GM18505 (cell line): ENCODE results near the gene NPR1.
"Not testable (repeated sequence)": the region's sequence is repeated elsewhere in the genome, so short reads cannot be mapped to it uniquely, and the experiment has no call there.

Experiments
- ATAC-seq: cut with Tn5 transposase; IDR thresholded peaks from one replicate; pipeline ENCODE4 v1.9.1; 2021; ENCODE audit not compliant: unreplicated experiment
- POLR2A ChIP-seq: IDR thresholded peaks from 4 replicates; pipeline ENCODE4 v1.6.1; 2011; ENCODE audit warnings: borderline replicate concordance; ENCODE audit not compliant: insufficient read depth, insufficient read length; ENCODE audit errors: extremely low read depth

The NPR1 gene

GRCh38 chr1:153678519-153679336 is at the start of gene NPR1:
NPR1 (plus strand) TSS chr1:153678688; CDS start chr1:153679109, 421 bp downstream.
- no peak for TF ChIP-seq POLR2A
- no peak for ATAC-seq

DNA sequence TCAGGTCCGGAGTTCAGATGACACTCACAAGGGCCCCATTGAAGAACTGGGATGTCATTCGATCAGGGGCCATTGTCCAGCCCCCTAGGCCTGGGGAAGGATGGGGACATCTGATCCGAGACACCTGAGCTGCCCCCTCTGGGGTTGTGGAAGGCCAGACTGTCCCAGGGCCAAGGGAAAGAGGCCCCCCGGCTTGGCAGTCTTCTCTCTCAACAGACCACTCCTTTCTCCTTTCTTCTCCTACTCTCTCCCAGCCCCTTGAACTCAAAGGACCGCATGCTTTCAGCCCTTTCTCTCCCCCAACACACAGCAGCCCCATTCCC is 49.2 kb upstream of the NPR1 start:
- TF ChIP-seq POLR2A: no peak
- no peak for ATAC-seq

DNA sequence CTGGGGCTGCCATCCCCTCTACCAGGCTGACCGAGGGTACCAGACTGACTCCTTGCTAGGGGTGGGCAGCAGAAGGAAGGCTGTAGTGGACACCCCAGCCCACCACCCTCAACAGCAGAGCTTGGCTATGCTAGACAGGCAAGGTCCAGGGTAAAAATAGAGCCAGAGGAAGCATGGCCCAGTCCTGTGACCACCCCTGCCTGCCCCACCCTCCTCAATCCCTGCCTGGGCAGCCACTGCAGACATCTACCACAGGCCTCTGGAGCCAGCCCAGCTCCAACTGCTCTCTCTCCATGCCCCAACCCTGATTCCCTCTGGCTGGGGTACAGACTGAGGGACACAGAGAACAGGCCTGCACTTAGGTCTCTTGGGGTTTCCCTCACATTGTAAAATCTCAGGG is 48.5 kb upstream of the NPR1 start:
- ATAC-seq: no peak
- TF ChIP-seq POLR2A: no peak

DNA sequence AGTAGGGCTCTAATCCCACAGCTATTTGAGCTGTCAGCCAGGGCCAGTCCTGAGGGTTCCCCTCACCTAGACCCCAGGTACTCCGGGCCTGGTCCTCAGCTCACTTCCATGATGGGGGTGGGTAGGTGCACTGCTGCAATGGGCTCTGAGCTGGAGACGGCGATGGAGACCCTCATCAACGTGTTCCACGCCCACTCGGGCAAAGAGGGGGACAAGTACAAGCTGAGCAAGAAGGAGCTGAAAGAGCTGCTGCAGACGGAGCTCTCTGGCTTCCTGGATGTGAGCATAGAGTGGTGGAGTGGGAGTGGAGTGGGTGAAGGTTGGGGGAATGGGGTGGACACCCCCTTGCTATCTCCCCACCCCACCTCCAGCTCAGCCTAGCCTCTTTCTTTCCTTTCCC is 48.1 kb upstream of the NPR1 start:
- no peak for ATAC-seq
- TF ChIP-seq POLR2A: no peak

DNA sequence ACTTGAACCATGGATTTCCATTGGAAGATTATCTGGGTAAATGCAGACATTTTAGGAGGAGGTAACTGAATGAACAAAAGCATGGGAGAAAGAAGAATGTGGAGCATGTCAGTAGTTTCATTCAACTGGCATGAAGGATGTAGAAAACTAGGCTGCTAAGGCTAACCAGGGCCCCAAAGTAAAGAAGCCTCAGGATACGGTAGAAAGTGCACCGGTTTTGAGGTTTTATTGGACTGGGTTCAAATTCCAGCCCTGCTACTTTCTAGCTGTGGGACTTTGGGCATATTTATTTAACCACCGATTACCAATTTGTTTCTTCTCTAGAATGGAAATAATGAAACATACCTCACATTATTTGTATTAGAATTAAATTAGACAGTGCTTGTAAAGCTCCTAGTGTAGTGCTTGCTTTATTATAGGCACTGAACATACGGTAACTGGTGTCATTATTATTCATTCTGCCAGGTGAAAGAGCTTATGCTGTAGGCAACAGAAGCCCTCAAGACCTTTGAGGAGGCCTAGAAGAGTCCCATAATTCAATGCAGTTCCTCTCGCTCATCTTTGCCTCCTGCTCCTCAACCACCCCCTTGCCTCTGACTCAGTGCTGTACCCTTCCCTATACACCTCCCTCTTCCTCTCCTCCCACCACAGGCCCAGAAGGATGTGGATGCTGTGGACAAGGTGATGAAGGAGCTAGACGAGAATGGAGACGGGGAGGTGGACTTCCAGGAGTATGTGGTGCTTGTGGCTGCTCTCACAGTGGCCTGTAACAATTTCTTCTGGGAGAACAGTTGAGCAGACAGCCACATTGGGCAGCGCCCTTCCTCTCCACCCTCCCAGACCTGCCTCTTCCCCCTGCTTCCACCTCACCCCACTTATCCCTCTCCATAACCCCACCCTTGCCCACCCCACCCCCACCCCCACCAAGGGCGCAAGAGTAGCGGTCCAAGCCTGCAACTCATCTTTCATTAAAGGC is 47.2 kb upstream of the NPR1 start:
- no peak for ATAC-seq
- TF ChIP-seq POLR2A: no peak

- no peak for TF ChIP-seq POLR2A
- no peak for ATAC-seq
Measured at GRCh38 chr1:153633161-153633753, 45.2 kb upstream of the NPR1 start.

GRCh38 chr1:153633754-153634665 is 44.5 kb upstream of the NPR1 start, which contains the start of gene CHTOP:
CHTOP (plus strand) TSS chr1:153634066; CDS start chr1:153636589, 2,523 bp downstream.
- TF ChIP-seq POLR2A: peak; percentile 97
- ATAC-seq: peak; percentile 87

DNA sequence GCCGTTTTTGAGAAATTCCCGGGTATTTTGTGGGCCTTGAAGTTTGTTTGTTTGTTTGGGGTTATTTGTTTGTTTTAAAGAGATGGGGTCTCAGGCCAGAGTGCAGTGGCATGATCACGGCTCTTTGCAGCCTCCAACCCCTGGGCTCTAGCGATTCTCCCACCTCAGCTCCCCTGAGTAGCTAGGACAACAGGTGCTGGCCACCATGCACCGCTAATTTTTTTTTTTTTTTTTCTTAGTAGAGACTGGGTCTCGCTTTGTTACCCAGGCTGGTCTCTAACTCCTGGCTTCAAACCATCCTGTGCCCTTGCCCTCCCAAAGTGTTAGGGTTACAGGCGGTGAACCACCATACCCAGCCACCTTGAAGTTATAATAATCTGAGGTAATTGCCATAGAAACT is 42.6 kb upstream of the NPR1 start:
- TF ChIP-seq POLR2A: no peak
- no peak for ATAC-seq

- ATAC-seq: no peak
- no peak for TF ChIP-seq POLR2A
Measured at GRCh38 chr1:153636312-153636711, 42.2 kb upstream of the NPR1 start.

GRCh38 chr1:153638261-153638660 is 40.2 kb upstream of the NPR1 start:
- no peak for ATAC-seq
- TF ChIP-seq POLR2A: no peak

DNA sequence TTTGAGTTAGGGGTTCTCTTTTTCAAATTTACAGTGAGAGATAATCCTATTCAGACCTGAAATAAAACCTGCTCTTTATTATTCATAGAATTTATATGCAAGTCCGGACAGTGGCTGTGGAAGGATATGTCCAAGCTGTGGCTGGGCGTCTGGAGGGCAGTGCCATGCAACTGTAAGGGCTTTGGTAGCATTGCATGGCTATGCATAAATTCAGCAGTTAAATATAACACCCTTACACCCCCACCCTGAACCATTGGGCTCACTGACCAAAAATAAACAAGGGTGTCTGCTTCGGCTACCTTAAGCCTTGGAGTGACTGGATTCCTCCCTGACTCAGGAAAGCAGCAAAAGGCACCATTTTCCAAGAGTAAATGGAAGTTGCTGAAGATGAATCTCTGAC is 39.2 kb upstream of the NPR1 start:
- no peak for ATAC-seq
- TF ChIP-seq POLR2A: no peak

DNA sequence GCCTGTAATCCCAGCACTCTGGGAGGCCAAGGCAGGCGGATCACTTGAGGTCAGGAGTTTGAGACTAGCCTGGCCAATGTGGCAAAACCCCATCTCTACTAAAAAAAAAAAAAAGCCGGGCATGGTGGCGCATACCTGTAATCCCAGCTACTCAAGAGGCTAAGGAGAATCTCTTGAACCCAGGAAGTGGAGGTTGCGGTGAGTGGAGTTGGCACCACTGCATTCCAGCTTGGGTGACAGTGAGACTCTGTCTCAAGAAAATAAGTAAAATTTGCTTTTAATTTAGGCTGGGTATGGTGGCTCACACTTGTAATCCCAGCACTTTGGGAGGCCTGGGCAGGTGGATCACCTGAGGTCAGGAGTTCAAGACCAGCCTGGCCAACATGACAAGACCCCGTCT is 38.3 kb upstream of the NPR1 start:
- ATAC-seq: not testable (repeated sequence)
